Uterus (tissue), 4 donors: ENCODE data around the gene SLC16A2. TPM values are rescaled to one million over a fixed set of nuclear protein-coding genes. Genes with fewer than 3 reads are reported as not detected.
A peak's percentile ranks its signal among the peaks of the same experiment; 100 is the strongest.

Experiments used
- DNase-seq, 2 donors: peaks; one replicate each; pipeline ENCODE4 v3.0.0-alpha.2; 2019 to 2020
- H3K27ac ChIP-seq, 2 donors: fragments of 200-600 bp; sonication (generic); 1 replicate in 1 of 2; 2 replicates in 1 of 2; pipeline ENCODE4 v1.5.1; 2016 to 2018
- H3K27me3 ChIP-seq, 2 donors: fragments of 200-600 bp; sonication (generic); one replicate each; pipeline ENCODE4 v1.5.1; 2018 to 2019; ENCODE audit warnings: control low read depth in 1 of 2
- H3K36me3 ChIP-seq, 2 donors: fragments of 200-600 bp; sonication (generic); one replicate each; pipeline ENCODE4 v1.5.1; 2019; ENCODE audit warnings: control low read depth in 1 of 2
- H3K4me1 ChIP-seq, 2 donors: fragments of 200-600 bp; sonication (generic); one replicate each; pipeline ENCODE4 v1.5.1; 2018 to 2019; ENCODE audit warnings: control low read depth in 1 of 2
- H3K4me3 ChIP-seq, 2 donors: fragments of 200-600 bp; sonication (generic); 1 replicate in 1 of 2; 2 replicates in 1 of 2; pipeline ENCODE4 v1.5.1; 2018 to 2019; ENCODE audit warnings: mild to moderate bottlenecking in 1 of 2
- H3K9me3 ChIP-seq, 2 donors: fragments of 200-600 bp; sonication (generic); one replicate each; pipeline ENCODE4 v1.5.1; 2019; ENCODE audit warnings: control low read depth in 1 of 2
- CTCF ChIP-seq, 4 experiments: fragments of 200-600 bp in 2 of 4; fragments of 450-650 bp in 2 of 4; sonication (generic) in 2 of 4; IDR thresholded peaks; one replicate each; pipeline ENCODE4 v1.5.1; 2016 to 2019; ENCODE audit warnings: antibody characterized with exemption in 4 of 4, mild to moderate bottlenecking in 2 of 4, moderate library complexity in 1 of 4
- POLR2A ChIP-seq, 2 donors: fragments of 450-650 bp; IDR thresholded peaks; one replicate each; pipeline ENCODE4 v1.6.1; 2016; ENCODE audit warnings: antibody characterized with exemption in 2 of 2, mild to moderate bottlenecking in 1 of 2, moderate library complexity in 1 of 2
- intact Hi-C: fragments of 100-400 bp; cut with DNase I; formaldehyde crosslinking; loops from one replicate; pipeline ENCODE4 v1.15.1; 2023; ENCODE audit warnings: low total_unique reads
- total RNA-seq, 4 donors: library from RNA; depleted of rRNA in 3 of 4; stranded (reverse); fragments of >200 nt in 3 of 4; gene quantifications; one replicate each; pipeline versions ENCODE4 v1.1.0 to v1.2.4, GENCODE V29; 2014 to 2023
- donor health status: DM: yes; HTN: yes; CAD: no.

The SLC16A2 gene
- total RNA-seq, result 10 to 100 TPM in 2 of 4 donors, 1 to 10 TPM in 2; 4.4 to 26.1 (median 8.2) TPM

DNA sequence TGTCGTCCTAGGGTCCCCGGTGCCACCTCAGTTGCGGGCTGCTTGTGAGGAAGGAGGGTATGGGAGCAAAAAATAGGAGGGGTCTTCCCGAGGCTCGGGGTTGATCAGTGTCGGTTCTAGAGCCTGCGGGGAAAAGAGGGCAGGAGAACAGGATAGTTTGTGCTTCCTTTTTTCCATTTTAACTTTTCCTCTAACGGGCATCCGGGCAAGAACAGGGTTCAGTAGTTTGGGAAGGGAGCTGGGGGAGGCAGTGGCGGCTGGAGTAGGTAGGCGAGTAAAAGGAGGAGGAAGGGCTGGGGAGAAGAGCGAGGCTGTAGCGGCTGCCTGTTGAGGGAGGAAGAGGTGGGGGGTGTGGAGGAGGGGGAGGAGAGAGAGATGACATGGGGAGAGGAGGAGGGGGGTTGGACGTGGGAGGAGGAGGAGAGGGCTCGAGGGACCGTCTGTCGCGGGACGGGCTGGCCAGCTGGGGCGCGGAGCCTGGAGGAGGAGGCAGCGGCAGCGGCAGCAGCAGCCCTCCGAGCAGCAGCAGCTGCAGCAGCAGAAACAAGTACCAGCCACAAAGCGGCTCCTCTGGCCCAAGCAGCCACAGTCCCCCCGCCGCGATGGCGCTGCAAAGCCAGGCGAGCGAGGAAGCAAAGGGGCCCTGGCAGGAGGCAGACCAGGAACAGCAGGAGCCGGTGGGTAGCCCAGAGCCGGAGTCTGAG is at the start of gene SLC16A2:
Gene SLC16A2, plus strand, starts transcription at position 458 of the 704 bp plus-strand sequence. Its CDS starts 145 bp downstream, at position 603.
- TF ChIP-seq POLR2A (IDR thresholded peaks at IDR 0.05), result no peak
- Histone ChIP-seq H3K36me3 (no peaks in the 10 kb centered on the region), H3K27ac (peak within 1 kb of the TSS; percentile 93 to 96), H3K27me3 (no peaks in the 10 kb centered on the region), H3K4me1 (no peaks in the 10 kb centered on the region), H3K9me3 (no peaks in the 10 kb centered on the region), H3K4me3 (peak within 1 kb of the TSS; percentile 42 to 54)
- peak; percentile 72 to 83 for DNase-seq
- intact Hi-C loops, result no loop called here

DNA sequence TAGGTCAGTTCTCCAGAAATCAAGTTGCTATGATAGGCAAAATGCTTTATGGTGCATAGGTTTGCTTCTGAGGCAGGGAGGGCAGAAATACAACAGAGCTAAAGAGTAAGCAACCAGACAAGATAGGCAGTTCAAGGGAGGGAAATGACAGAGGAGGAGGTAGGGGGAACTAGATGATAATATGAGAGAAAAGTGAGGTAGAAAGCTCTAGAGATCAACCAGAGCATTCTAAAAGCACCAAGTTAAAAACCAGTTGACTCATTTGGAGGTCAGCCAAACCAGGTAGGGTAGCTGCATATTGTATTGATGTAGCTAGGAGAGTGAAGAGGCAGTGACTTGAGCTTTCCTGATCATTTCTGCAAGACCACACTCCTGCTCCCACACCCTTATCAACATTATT is 49.0 kb upstream of the SLC16A2 start:
- peaks cover 0 to 6% of the 10 kb centered on the region in 2 donors for H3K27me3 ChIP-seq
- no peak overlapping the region for H3K27ac ChIP-seq
- no peak for DNase-seq
- intact Hi-C loops, result no loop called here
- TF ChIP-seq CTCF (IDR thresholded peaks at IDR 0.05) (no peak), POLR2A (IDR thresholded peaks at IDR 0.05) (no peak)
- H3K4me3 ChIP-seq, result no peak overlapping the region
- no peaks in the 10 kb centered on the region for H3K4me1 ChIP-seq
- no peaks in the 10 kb centered on the region for H3K36me3 ChIP-seq
- no peaks in the 10 kb centered on the region for H3K9me3 ChIP-seq

DNA sequence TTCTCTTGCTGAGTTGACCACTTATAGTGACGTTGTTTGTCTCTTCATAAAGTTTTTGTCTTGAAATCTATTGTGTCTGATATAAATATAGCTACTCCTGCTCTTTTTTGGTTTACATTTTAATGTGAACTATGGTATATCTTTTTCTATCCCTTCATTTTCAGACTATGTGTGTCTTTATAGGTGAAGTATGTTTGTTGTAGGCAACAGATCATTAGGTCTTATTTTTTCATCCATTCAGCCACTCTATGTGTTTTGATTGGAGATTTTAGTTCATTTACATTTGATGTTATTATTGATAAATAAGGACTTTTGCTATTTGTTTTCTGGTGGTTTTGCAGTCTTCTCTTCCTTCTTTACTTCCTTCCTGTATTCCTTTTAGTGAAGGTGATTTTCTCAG is 44.0 kb upstream of the SLC16A2 start:
- DNase-seq, result no peak
- intact Hi-C loops, result no loop called here
- Histone ChIP-seq H3K4me1 (no peaks in the 10 kb centered on the region), H3K36me3 (no peaks in the 10 kb centered on the region), H3K27ac (no peak overlapping the region), H3K9me3 (no peaks in the 10 kb centered on the region), H3K27me3 (peaks cover 0 to 6% of the 10 kb centered on the region in 2 donors), H3K4me3 (no peak overlapping the region)
- TF ChIP-seq CTCF (IDR thresholded peaks at IDR 0.05) (no peak), POLR2A (IDR thresholded peaks at IDR 0.05) (no peak)

DNA sequence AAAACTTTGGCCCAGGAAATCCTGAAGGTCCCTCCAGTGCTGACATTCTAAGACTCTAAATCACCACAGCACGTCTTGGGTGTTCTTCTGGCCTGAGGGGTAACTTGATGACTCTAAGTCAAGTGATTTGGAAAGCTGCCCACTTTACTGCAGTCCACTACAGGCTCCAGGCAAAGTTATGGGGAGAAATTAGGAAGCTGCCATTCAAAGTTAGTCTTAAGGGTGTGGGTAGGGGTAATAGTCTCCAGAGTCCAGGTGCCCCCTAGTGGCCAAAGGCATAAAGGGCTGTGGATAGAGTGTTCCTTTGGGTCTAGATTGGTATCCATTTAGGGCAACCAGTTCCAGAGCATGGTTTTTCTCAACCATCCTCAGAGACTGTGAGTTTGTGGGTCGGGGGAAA is 38.7 kb upstream of the SLC16A2 start:
- no peaks in the 10 kb centered on the region for H3K36me3 ChIP-seq
- H3K27me3 ChIP-seq, result no peaks in the 10 kb centered on the region
- intact Hi-C loops, result no loop called here
- H3K27ac ChIP-seq, result no peak overlapping the region
- no peaks in the 10 kb centered on the region for H3K9me3 ChIP-seq
- DNase-seq, result peak; percentile 39 to 51
- no peak overlapping the region for H3K4me3 ChIP-seq
- no peaks in the 10 kb centered on the region for H3K4me1 ChIP-seq
- TF ChIP-seq POLR2A (IDR thresholded peaks at IDR 0.05), result no peak
- peak; percentile 47 to 60 (median 52) for TF ChIP-seq CTCF (IDR thresholded peaks at IDR 0.05)

DNA sequence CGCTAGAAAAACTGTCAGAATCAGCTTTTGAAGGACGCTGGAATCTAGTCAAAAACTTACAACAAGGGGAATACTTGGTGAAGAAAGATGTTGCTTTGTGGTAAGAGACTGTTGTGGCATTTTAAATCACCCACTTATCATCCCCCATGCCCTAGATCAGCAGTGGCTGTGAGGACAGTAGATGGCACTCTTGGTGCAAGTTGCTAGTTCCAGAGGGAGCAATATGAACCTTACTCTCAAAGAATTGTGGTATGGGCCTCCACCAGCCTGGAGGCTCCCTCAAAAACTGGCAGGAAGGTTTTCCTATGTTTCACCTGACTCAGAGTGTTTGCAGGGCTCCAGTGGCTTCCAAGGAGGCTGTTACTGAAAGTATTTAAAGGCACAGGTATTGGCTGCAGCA is 37.7 kb upstream of the SLC16A2 start:
- H3K27me3 ChIP-seq, result no peaks in the 10 kb centered on the region
- no peak overlapping the region for H3K4me3 ChIP-seq
- H3K4me1 ChIP-seq, result no peaks in the 10 kb centered on the region
- H3K36me3 ChIP-seq, result no peaks in the 10 kb centered on the region
- peak; percentile 21 to 24 for DNase-seq
- intact Hi-C loops, result no loop called here
- no peak overlapping the region for H3K27ac ChIP-seq
- H3K9me3 ChIP-seq, result no peaks in the 10 kb centered on the region
- TF ChIP-seq CTCF (IDR thresholded peaks at IDR 0.05) (peak; percentile 21 to 46 (median 27)), POLR2A (IDR thresholded peaks at IDR 0.05) (no peak)
